Type B pancreatic cell (in vitro differentiated cells): ENCODE measurements around the gene NFASC. TPM values are rescaled to one million over a fixed set of nuclear protein-coding genes. Genes with fewer than 3 reads are reported as not detected.

ENCODE experiments used
- DNase-seq: peaks from one replicate; pipeline ENCODE4 v3.0.0; 2021; ENCODE audit warnings: mixed read lengths; ENCODE audit not compliant: unreplicated experiment; ENCODE audit errors: extremely low spot score
- H3K27ac Mint-ChIP-seq: 2 replicates; pipeline ENCODE4 v1.8.0; 2021; ENCODE audit warnings: mild to moderate bottlenecking, mixed read lengths
- H3K27me3 Mint-ChIP-seq: 2 replicates; pipeline ENCODE4 v1.8.0; 2021; ENCODE audit warnings: mixed read lengths
- H3K36me3 Mint-ChIP-seq: 2 replicates; pipeline ENCODE4 v1.8.0; 2021; ENCODE audit warnings: mixed read lengths
- H3K4me1 Mint-ChIP-seq: one replicate; pipeline ENCODE4 v1.8.0; 2021; ENCODE audit warnings: mixed read lengths; ENCODE audit not compliant: unreplicated experiment
- H3K4me3 Mint-ChIP-seq: 2 replicates; pipeline ENCODE4 v1.8.0; 2021; ENCODE audit warnings: mild to moderate bottlenecking, mixed read lengths
- H3K9me3 Mint-ChIP-seq: 2 replicates; pipeline ENCODE4 v1.8.0; 2021; ENCODE audit warnings: mixed read lengths
- total RNA-seq: library from RNA; stranded (reverse); gene quantifications from 2 replicates; pipeline ENCODE4 v1.2.1, GENCODE V29; 2021; ENCODE audit warnings: low replicate concordance
- TF ChIP-seq, protein P1 (sequence below): fragments of 200-600 bp; sonication (generic); conservative IDR thresholded peaks from 2 replicates; pipeline ENCODE4 v1.5.0; 2021; ENCODE audit warnings: antibody characterized with exemption, mild to moderate bottlenecking

Gene NFASC
- total RNA-seq, 1 donor from 2014 or later = 16.4 TPM

DNA sequence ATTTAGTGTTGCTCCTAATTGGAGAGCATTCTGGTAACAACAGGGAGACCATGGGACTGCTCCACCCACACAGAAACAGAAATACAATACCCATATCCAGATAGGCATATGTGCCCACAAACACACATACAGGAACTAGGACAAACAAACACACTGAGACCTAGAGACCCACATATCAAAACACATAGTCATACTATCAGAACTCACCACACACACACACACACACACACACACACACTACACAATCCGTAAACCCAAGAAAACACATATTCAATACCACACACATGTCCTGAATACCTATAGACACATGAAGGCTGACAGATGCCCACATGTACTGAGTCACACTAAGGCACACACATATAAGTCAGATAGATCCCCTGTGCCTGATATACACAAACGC, 3.5 kb upstream of the NFASC start:
- H3K27me3 Mint-ChIP-seq = peaks cover 48% of the 10 kb centered on the region
- DNase-seq = no peak
- TF ChIP-seq, protein P1, sequence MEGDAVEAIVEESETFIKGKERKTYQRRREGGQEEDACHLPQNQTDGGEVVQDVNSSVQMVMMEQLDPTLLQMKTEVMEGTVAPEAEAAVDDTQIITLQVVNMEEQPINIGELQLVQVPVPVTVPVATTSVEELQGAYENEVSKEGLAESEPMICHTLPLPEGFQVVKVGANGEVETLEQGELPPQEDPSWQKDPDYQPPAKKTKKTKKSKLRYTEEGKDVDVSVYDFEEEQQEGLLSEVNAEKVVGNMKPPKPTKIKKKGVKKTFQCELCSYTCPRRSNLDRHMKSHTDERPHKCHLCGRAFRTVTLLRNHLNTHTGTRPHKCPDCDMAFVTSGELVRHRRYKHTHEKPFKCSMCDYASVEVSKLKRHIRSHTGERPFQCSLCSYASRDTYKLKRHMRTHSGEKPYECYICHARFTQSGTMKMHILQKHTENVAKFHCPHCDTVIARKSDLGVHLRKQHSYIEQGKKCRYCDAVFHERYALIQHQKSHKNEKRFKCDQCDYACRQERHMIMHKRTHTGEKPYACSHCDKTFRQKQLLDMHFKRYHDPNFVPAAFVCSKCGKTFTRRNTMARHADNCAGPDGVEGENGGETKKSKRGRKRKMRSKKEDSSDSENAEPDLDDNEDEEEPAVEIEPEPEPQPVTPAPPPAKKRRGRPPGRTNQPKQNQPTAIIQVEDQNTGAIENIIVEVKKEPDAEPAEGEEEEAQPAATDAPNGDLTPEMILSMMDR = no peak
- H3K4me3 Mint-ChIP-seq = no peak overlapping the region
- H3K4me1 Mint-ChIP-seq = no peaks in the 10 kb centered on the region
- no peak overlapping the region for H3K27ac Mint-ChIP-seq
- no peaks in the 10 kb centered on the region for H3K36me3 Mint-ChIP-seq
- no peaks in the 10 kb centered on the region for H3K9me3 Mint-ChIP-seq

GRCh38 chr1:204867666-204868339, 2.9 kb upstream of the NFASC start:
- TF ChIP-seq, protein P1 = no peak
- DNase-seq = no peak
- no peak overlapping the region for H3K4me3 Mint-ChIP-seq
- H3K36me3 Mint-ChIP-seq = no peaks in the 10 kb centered on the region
- H3K27ac Mint-ChIP-seq = no peak overlapping the region
- H3K27me3 Mint-ChIP-seq = peaks cover 46% of the 10 kb centered on the region
- no peaks in the 10 kb centered on the region for H3K9me3 Mint-ChIP-seq
- no peaks in the 10 kb centered on the region for H3K4me1 Mint-ChIP-seq

- Mint-ChIP-seq H3K4me1 (no peaks in the 10 kb centered on the region), H3K27me3 (peaks cover 45% of the 10 kb centered on the region), H3K36me3 (no peaks in the 10 kb centered on the region), H3K9me3 (no peaks in the 10 kb centered on the region), H3K27ac (no peak overlapping the region), H3K4me3 (no peak overlapping the region)
- TF ChIP-seq, protein P1 = no peak
- DNase-seq = no peak
These were observed 2.3 kb upstream of the NFASC start for GRCh38 chr1:204868340-204868700.

- Mint-ChIP-seq H3K27ac (no peak overlapping the region), H3K4me1 (no peaks in the 10 kb centered on the region), H3K36me3 (no peaks in the 10 kb centered on the region), H3K4me3 (no peak overlapping the region), H3K27me3 (peaks cover 44% of the 10 kb centered on the region), H3K9me3 (no peaks in the 10 kb centered on the region)
- no peak for DNase-seq
- TF ChIP-seq, protein P1 = no peak
These were observed 1.6 kb upstream of the NFASC start for GRCh38 chr1:204869097-204869496.

GRCh38 chr1:204871405-204872037, 859 bp downstream of the NFASC start:
- DNase-seq = no peak
- Mint-ChIP-seq H3K27me3 (peaks cover 51% of the 10 kb centered on the region), H3K4me3 (no peak overlapping the region), H3K9me3 (no peaks in the 10 kb centered on the region), H3K27ac (no peak overlapping the region), H3K4me1 (no peaks in the 10 kb centered on the region), H3K36me3 (no peaks in the 10 kb centered on the region)
- TF ChIP-seq, protein P1 = no peak
